ENCODE measurements around the gene DIS3L2. TPM values are rescaled to one million over a fixed set of nuclear protein-coding genes. Genes with fewer than 3 reads are reported as not detected.

The DIS3L2 gene
- total and polyA plus RNA-seq, 2 experiments from 2014 or later = 15.2 to 25.3 TPM

GRCh38 chr2:232210306-232210705 is 248.8 kb downstream of the DIS3L2 start (continued):
- no peak for TF ChIP-seq ZNF462 (CRISPR knock-in tag; IDR thresholded peaks at IDR 0.05)
- no peak for TF ChIP-seq EZH2phosphoT487 (IDR thresholded peaks at IDR 0.05; ENCODE audit: unreplicated experiment)
- no peak for TF ChIP-seq CTCF (conservative IDR thresholded peaks at IDR 0.05; ENCODE audit: low read depth in 2 of 2)

GRCh38 chr2:232211743-232212686 is 250.5 kb downstream of the DIS3L2 start:
- Histone ChIP-seq H3K4me1 (ENCODE audit: insufficient read depth) (no peaks in the 10 kb centered on the region), H3K27me3 (ENCODE audit: insufficient read depth) (no peaks in the 10 kb centered on the region), H3K4me3 (no peak overlapping the region), H3K27ac (ENCODE audit: low read depth) (no peak overlapping the region), H3K4me2 (no peak overlapping the region), H4K20me1 (replicated peaks; ENCODE audit: insufficient read depth) (peaks cover 3% of the 10 kb centered on the region; the same call in 1 of the 2 replicates), H3K36me3 (ENCODE audit: insufficient read depth) (no peaks in the 10 kb centered on the region), H3F3A (replicated peaks; ENCODE audit: low read depth) (no peaks in the 10 kb centered on the region), H2AFZ (no peak overlapping the region), H3K79me2 (replicated peaks; ENCODE audit: insufficient read depth) (no peaks in the 10 kb centered on the region), H3K9me2 (ENCODE audit: insufficient read depth) (no peaks in the 10 kb centered on the region)
- DNase-seq (ENCODE audit: low spot score) (no peak), ATAC-seq (no peak)
- Mint-ChIP-seq H3K27me3 (ENCODE audit: insufficient read depth, low read depth, poor library complexity) (peaks cover 1% of the 10 kb centered on the region), H3K9me3 (no peaks in the 10 kb centered on the region), H3K4me3 (no peak overlapping the region), H3K4me1 (peaks cover 10% of the 10 kb centered on the region), H3K27ac (no peak overlapping the region), H3K36me3 (ENCODE audit: low read depth) (no peaks in the 10 kb centered on the region)
- TF ChIP-seq STAT1 (IDR thresholded peaks at IDR 0.05; ENCODE audit: unreplicated experiment) (no peak), JUNB (IDR thresholded peaks at IDR 0.05; ENCODE audit: unreplicated experiment) (no peak), ZNF331 (CRISPR knock-in tag; IDR thresholded peaks at IDR 0.05; ENCODE audit: low read depth) (no peak), ZNF114 (CRISPR knock-in tag; IDR thresholded peaks at IDR 0.05) (no peak)
